ENCODE data around the gene MEMO1.
"Not testable (repeated sequence)": the region's sequence is repeated elsewhere in the genome, so short reads cannot be mapped to it uniquely, and the experiment has no call there.

Gene MEMO1

DNA sequence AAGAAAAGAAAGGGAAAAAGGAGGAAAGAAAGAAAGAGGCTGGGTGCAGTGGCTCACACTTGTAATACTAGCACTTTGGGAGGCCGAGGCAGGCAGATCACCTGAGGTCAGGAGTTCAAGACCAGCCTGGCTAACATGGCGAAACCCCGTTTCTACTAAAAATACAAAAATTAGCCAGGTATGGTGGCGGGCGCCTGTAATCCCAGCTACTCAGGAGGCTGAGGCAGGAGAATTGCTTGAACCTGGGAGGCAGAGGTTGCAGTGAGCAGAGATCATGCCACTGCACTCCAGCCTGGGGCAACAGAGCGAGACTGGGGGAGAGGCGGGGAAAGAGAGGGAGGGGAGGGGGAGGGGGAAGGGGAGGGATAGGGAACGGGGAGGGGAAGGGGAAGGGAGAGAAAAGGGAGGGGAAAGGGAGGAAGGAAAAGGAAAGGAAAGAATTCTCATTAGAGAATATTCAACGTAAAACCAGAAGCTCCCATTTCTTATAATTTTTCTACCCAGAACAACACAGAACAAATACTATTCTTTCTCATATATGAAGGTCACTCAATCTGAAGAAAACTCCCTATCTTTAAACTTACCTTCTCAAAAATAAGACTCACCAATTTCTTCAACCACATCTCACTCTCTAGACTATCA, 147.7 kb downstream of the MEMO1 start:
- H3K4me3 ChIP-seq (ENCODE audit: low read depth in 1 of 5, low read length in 5 of 5); H3K4me1 ChIP-seq (ENCODE audit: control insufficient read depth in 5 of 5, insufficient read depth in 5 of 5, low read length in 5 of 5); H3K27me3 ChIP-seq (ENCODE audit: control insufficient read depth in 5 of 5, insufficient read depth in 4 of 5, low read length in 5 of 5); H3K27ac ChIP-seq (ENCODE audit: low read depth, low read length); H3K9ac ChIP-seq (ENCODE audit: low read length in 5 of 5); H3K9me3 ChIP-seq (ENCODE audit: control insufficient read depth in 5 of 5, low read length in 5 of 5); H3K36me3 ChIP-seq (ENCODE audit: control insufficient read depth in 5 of 5, insufficient read depth in 5 of 5, low read length in 5 of 5): not testable (repeated sequence)

DNA sequence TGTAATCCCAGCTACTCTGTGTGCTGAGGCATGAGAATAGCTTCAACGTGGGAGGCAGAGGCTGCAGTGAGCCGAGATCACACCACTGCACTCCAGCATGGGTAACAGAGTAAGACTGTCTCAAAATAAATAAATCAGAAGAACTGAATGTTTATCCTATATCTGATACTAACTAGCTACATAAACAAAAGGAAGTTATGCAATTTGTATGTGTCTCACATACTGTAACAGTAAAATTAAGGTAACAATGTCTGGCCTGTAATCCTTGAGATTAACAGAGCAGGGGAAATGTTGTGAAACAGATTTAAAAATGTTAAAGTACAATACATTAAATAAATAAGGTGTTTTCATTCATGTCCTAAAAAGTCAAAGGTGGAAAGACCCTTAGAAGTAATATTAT, 150.8 kb downstream of the MEMO1 start:
- peaks cover 0 to 2% (median 0%) of the 10 kb centered on the region in 5 donors for H3K36me3 ChIP-seq (ENCODE audit: control insufficient read depth in 5 of 5, insufficient read depth in 5 of 5, low read length in 5 of 5)
- H3K4me3 ChIP-seq (ENCODE audit: low read depth in 1 of 5, low read length in 5 of 5), result no peak overlapping the region
- no peak overlapping the region for H3K9ac ChIP-seq (ENCODE audit: low read length in 5 of 5)
- no peaks in the 10 kb centered on the region for H3K4me1 ChIP-seq (ENCODE audit: control insufficient read depth in 5 of 5, insufficient read depth in 5 of 5, low read length in 5 of 5)
- no peaks in the 10 kb centered on the region for H3K9me3 ChIP-seq (ENCODE audit: control insufficient read depth in 5 of 5, low read length in 5 of 5)
- no peaks in the 10 kb centered on the region for H3K27me3 ChIP-seq (ENCODE audit: control insufficient read depth in 5 of 5, insufficient read depth in 4 of 5, low read length in 5 of 5)
- no peak overlapping the region for H3K27ac ChIP-seq (ENCODE audit: low read depth, low read length)

DNA sequence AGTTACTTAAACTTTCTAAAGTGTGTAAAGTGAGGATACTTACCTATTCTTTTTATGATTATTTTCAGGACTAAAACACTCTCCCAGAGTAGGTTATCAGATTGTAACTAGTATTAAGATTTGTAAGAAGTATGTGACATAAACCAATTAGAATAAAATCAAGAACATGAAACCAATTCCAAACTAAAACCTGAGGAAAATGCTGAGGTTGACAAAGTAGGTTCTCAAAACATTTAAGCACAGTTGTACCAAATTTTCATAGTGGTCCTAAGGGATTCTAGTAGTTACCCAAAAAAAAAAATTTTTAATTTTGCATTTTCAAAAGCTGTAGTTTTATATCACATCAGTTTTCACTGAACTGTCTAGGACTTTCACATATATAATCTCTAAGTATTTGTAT, 157.3 kb downstream of the MEMO1 start:
- H3K9me3 ChIP-seq (ENCODE audit: control insufficient read depth in 5 of 5, low read length in 5 of 5), result no peaks in the 10 kb centered on the region

DNA sequence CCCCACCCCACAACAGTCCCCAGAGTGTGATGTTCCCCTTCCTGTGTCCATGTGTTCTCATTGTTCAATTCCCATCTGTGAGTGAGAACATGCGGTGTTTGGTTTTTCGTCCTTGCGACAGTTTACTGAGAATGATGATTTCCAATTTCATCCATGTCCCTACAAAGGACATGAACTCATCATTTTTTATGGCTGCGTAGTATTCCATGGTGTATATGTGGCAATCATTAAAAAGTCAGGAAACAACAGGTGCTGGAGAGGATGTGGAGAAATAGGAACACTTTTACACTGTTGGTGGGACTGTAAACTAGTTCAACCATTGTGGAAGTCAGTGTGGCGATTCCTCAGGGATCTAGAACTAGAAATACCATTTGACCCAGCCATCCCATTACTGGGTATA, 168.7 kb downstream of the MEMO1 start:
- not testable (repeated sequence) for H3K27ac ChIP-seq (ENCODE audit: low read depth, low read length); H3K9me3 ChIP-seq (ENCODE audit: control insufficient read depth in 5 of 5, low read length in 5 of 5); H3K4me3 ChIP-seq (ENCODE audit: low read depth in 1 of 5, low read length in 5 of 5); H3K27me3 ChIP-seq (ENCODE audit: control insufficient read depth in 5 of 5, insufficient read depth in 4 of 5, low read length in 5 of 5); H3K36me3 ChIP-seq (ENCODE audit: control insufficient read depth in 5 of 5, insufficient read depth in 5 of 5, low read length in 5 of 5); H3K4me1 ChIP-seq (ENCODE audit: control insufficient read depth in 5 of 5, insufficient read depth in 5 of 5, low read length in 5 of 5); H3K9ac ChIP-seq (ENCODE audit: low read length in 5 of 5)

More for the DNA sequence above, 157.3 kb downstream of the MEMO1 start:
- H3K9ac ChIP-seq (ENCODE audit: low read length in 5 of 5), result no peak overlapping the region
- no peak overlapping the region for H3K4me3 ChIP-seq (ENCODE audit: low read depth in 1 of 5, low read length in 5 of 5)
- no peaks in the 10 kb centered on the region for H3K27me3 ChIP-seq (ENCODE audit: control insufficient read depth in 5 of 5, insufficient read depth in 4 of 5, low read length in 5 of 5)
- H3K27ac ChIP-seq (ENCODE audit: low read depth, low read length), result no peak overlapping the region
- no peaks in the 10 kb centered on the region for H3K36me3 ChIP-seq (ENCODE audit: control insufficient read depth in 5 of 5, insufficient read depth in 5 of 5, low read length in 5 of 5)
- no peaks in the 10 kb centered on the region for H3K4me1 ChIP-seq (ENCODE audit: control insufficient read depth in 5 of 5, insufficient read depth in 5 of 5, low read length in 5 of 5)

DNA sequence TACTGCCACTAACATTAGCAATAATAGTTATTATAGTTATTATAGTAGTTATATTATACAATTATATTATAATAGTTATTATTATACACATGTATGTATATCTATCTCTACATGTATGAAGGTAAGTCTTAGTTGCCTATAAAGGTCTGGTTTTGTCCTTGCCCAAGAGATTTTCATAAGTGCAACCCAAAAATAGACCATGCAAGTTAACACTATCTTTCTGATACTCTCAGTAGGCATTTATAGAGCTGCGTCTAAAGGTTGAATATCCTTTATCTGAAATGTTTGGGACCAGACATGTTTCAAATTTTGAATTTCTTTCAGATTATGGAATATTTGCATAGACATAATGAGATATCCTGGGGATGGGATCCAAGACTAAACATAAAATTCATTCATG, 175.4 kb downstream of the MEMO1 start:
- H3K27ac ChIP-seq (ENCODE audit: low read depth, low read length), result no peak overlapping the region
- no peaks in the 10 kb centered on the region for H3K9me3 ChIP-seq (ENCODE audit: control insufficient read depth in 5 of 5, low read length in 5 of 5)
- H3K4me1 ChIP-seq (ENCODE audit: control insufficient read depth in 5 of 5, insufficient read depth in 5 of 5, low read length in 5 of 5), result no peaks in the 10 kb centered on the region
- H3K27me3 ChIP-seq (ENCODE audit: control insufficient read depth in 5 of 5, insufficient read depth in 4 of 5, low read length in 5 of 5), result no peaks in the 10 kb centered on the region
- H3K4me3 ChIP-seq (ENCODE audit: low read depth in 1 of 5, low read length in 5 of 5), result no peak overlapping the region
- no peaks in the 10 kb centered on the region for H3K36me3 ChIP-seq (ENCODE audit: control insufficient read depth in 5 of 5, insufficient read depth in 5 of 5, low read length in 5 of 5)
- no peak overlapping the region for H3K9ac ChIP-seq (ENCODE audit: low read length in 5 of 5)

DNA sequence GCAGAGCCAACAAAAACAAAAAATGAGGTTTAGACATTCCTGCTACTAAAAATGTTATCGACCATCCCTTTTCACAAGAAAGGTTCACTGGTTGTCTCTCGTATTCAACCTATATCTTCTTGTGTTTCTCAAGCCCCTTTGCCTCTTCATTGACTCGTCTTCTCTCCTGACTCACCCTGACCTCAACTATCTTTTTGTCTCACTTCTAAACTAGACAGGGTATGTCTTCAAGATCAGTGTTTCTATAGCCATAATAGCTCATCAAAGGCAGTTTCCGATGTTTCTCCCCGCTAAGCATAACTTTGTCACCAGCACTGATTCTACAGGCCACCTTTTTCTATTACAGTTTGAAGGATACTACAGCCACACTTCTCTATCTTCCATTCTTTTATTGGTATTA, 178.4 kb downstream of the MEMO1 start:
- H3K36me3 ChIP-seq (ENCODE audit: control insufficient read depth in 5 of 5, insufficient read depth in 5 of 5, low read length in 5 of 5), result no peaks in the 10 kb centered on the region
- H3K4me3 ChIP-seq (ENCODE audit: low read depth in 1 of 5, low read length in 5 of 5), result no peak overlapping the region
- no peaks in the 10 kb centered on the region for H3K27me3 ChIP-seq (ENCODE audit: control insufficient read depth in 5 of 5, insufficient read depth in 4 of 5, low read length in 5 of 5)
- no peak overlapping the region for H3K9ac ChIP-seq (ENCODE audit: low read length in 5 of 5)
- peaks cover 0 to 10% (median 6%) of the 10 kb centered on the region in 5 donors for H3K9me3 ChIP-seq (ENCODE audit: control insufficient read depth in 5 of 5, low read length in 5 of 5)
- H3K4me1 ChIP-seq (ENCODE audit: control insufficient read depth in 5 of 5, insufficient read depth in 5 of 5, low read length in 5 of 5), result no peaks in the 10 kb centered on the region
- H3K27ac ChIP-seq (ENCODE audit: low read depth, low read length), result no peak overlapping the region

DNA sequence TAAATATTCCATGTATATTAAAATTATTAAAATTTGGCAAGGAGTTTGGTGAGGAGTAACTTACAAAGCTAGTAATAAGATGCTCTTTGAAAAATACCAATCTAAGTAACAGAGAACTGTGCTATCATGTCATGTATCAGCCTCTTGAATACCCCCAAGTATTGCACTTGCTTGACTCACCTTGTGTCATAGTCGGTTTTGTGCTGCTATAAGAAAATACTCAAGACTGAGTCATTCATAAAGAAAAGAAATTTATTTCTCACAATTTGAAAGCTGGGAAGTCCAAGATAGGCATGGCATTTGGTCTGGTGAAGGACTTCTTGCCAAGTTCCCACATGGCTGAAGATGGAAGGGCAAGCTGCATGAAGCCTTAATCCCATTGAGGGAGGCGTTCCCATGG, 179.2 kb downstream of the MEMO1 start:
- no peak overlapping the region for H3K4me3 ChIP-seq (ENCODE audit: low read depth in 1 of 5, low read length in 5 of 5)
- H3K9me3 ChIP-seq (ENCODE audit: control insufficient read depth in 5 of 5, low read length in 5 of 5), result peaks cover 0 to 10% (median 6%) of the 10 kb centered on the region in 5 donors
- H3K27me3 ChIP-seq (ENCODE audit: control insufficient read depth in 5 of 5, insufficient read depth in 4 of 5, low read length in 5 of 5), result no peaks in the 10 kb centered on the region
- no peaks in the 10 kb centered on the region for H3K36me3 ChIP-seq (ENCODE audit: control insufficient read depth in 5 of 5, insufficient read depth in 5 of 5, low read length in 5 of 5)
- no peak overlapping the region for H3K27ac ChIP-seq (ENCODE audit: low read depth, low read length)
- no peaks in the 10 kb centered on the region for H3K4me1 ChIP-seq (ENCODE audit: control insufficient read depth in 5 of 5, insufficient read depth in 5 of 5, low read length in 5 of 5)
- H3K9ac ChIP-seq (ENCODE audit: low read length in 5 of 5), result no peak overlapping the region

DNA sequence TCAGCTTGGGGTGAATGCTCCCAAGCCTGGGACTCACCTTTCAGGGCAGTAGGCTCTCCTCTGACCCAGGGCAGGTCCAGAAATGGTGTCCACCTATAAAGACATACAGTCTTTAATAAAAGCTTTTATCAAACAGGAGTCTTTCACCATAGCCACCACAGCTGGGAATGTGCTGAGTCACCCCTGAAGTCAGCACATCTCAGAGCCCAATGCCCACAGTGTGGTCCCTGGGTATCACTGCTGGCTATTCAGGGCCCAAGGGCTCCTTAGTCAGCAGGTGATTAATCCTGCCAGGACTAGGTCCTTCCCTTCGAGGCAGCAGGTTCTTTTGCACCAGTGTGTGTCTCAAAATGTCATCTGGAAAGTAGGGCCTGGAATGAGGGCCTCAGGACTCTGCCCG, 181.9 kb downstream of the MEMO1 start:
- peaks cover 0 to 10% (median 6%) of the 10 kb centered on the region in 5 donors for H3K9me3 ChIP-seq (ENCODE audit: control insufficient read depth in 5 of 5, low read length in 5 of 5)
- no peak overlapping the region for H3K9ac ChIP-seq (ENCODE audit: low read length in 5 of 5)
- H3K4me3 ChIP-seq (ENCODE audit: low read depth in 1 of 5, low read length in 5 of 5), result no peak overlapping the region
- H3K4me1 ChIP-seq (ENCODE audit: control insufficient read depth in 5 of 5, insufficient read depth in 5 of 5, low read length in 5 of 5), result no peaks in the 10 kb centered on the region
- no peaks in the 10 kb centered on the region for H3K27me3 ChIP-seq (ENCODE audit: control insufficient read depth in 5 of 5, insufficient read depth in 4 of 5, low read length in 5 of 5)
- no peaks in the 10 kb centered on the region for H3K36me3 ChIP-seq (ENCODE audit: control insufficient read depth in 5 of 5, insufficient read depth in 5 of 5, low read length in 5 of 5)
- H3K27ac ChIP-seq (ENCODE audit: low read depth, low read length), result no peak overlapping the region

DNA sequence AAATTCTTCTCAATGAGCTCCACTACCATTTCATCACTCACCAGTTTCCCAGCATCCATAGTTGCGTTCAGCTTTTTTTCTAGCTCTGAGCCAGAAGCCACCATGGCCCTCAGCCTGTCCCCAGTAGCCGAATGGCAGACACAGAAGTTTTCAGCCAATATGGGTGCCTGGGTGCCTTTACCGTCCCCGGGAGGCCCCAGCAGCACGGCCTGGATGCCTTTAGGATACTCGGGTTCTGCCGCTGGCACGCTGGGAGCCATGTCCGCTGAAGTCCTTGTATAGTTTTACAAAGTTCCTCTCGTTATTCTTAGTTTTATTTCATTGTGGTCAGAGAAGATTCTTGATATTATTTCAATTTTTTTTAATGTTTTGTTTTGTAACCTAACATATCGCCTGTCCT, 187.2 kb downstream of the MEMO1 start:
- no peaks in the 10 kb centered on the region for H3K4me1 ChIP-seq (ENCODE audit: control insufficient read depth in 5 of 5, insufficient read depth in 5 of 5, low read length in 5 of 5)
- no peak overlapping the region for H3K9ac ChIP-seq (ENCODE audit: low read length in 5 of 5)
- no peak overlapping the region for H3K27ac ChIP-seq (ENCODE audit: low read depth, low read length)
- H3K36me3 ChIP-seq (ENCODE audit: control insufficient read depth in 5 of 5, insufficient read depth in 5 of 5, low read length in 5 of 5), result no peaks in the 10 kb centered on the region
- H3K27me3 ChIP-seq (ENCODE audit: control insufficient read depth in 5 of 5, insufficient read depth in 4 of 5, low read length in 5 of 5), result no peaks in the 10 kb centered on the region
- H3K4me3 ChIP-seq (ENCODE audit: low read depth in 1 of 5, low read length in 5 of 5), result no peak overlapping the region
- peaks cover 0 to 27% (median 22%) of the 10 kb centered on the region in 5 donors for H3K9me3 ChIP-seq (ENCODE audit: control insufficient read depth in 5 of 5, low read length in 5 of 5)

DNA sequence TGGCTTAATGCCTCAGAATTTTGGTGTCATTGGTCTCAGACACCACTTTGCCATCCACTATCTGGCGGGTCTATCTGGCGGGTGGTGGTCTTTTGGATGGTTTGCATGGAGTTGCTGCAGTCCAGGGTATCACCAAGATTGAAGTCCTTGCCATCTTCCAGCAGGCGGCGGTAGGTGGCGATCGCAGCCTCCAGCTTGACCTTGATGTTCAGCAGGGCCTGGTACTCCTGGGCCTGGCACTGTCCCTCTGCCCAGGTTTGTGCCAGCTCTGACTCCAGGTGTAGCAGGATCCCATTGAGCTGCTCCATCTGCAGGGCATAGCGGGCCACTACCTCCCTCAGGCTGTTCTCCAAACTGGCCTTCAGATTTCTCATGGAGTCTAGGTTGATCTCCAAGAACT, 188.2 kb downstream of the MEMO1 start:
- no peak overlapping the region for H3K9ac ChIP-seq (ENCODE audit: low read length in 5 of 5)
- peaks cover 0 to 27% (median 22%) of the 10 kb centered on the region in 5 donors for H3K9me3 ChIP-seq (ENCODE audit: control insufficient read depth in 5 of 5, low read length in 5 of 5)
- H3K36me3 ChIP-seq (ENCODE audit: control insufficient read depth in 5 of 5, insufficient read depth in 5 of 5, low read length in 5 of 5), result no peaks in the 10 kb centered on the region
- H3K27ac ChIP-seq (ENCODE audit: low read depth, low read length), result no peak overlapping the region
- no peaks in the 10 kb centered on the region for H3K27me3 ChIP-seq (ENCODE audit: control insufficient read depth in 5 of 5, insufficient read depth in 4 of 5, low read length in 5 of 5)
- H3K4me1 ChIP-seq (ENCODE audit: control insufficient read depth in 5 of 5, insufficient read depth in 5 of 5, low read length in 5 of 5), result no peaks in the 10 kb centered on the region
- H3K4me3 ChIP-seq (ENCODE audit: low read depth in 1 of 5, low read length in 5 of 5), result no peak overlapping the region
